GM18909 (cell line): ENCODE data around the gene FARS2.

Experiments used
- ATAC-seq: cut with Tn5 transposase; IDR thresholded peaks from one replicate; pipeline ENCODE4 v1.9.1; 2021; ENCODE audit warnings: mild to moderate bottlenecking; ENCODE audit not compliant: unreplicated experiment, poor library complexity

Gene FARS2

GRCh38 chr6:5285081-5285480 is 23.8 kb downstream of the FARS2 start:
- ATAC-seq, result no peak

DNA sequence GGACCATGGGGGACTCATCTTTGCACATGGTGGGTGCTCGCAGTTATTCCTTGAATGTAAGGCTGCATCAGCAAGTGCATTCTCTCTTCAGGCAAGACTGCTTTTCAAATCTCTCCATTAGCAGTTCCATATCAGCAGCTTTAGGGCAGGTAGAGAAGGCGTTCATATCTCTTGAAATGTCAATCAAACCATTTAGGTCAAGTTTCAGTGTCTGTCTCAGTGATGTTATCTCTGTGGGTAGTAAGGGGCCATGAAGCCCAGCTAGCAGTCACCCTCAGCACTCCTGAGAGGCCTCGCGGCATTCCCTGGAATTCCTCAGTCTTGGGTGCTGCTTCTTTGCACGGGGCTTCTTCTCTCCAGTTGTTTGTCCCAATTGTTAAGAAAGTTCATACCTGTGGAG is 24.2 kb downstream of the FARS2 start:
- no peak for ATAC-seq

GRCh38 chr6:5286780-5287179 is 25.5 kb downstream of the FARS2 start:
- ATAC-seq, result peak; percentile 41

DNA sequence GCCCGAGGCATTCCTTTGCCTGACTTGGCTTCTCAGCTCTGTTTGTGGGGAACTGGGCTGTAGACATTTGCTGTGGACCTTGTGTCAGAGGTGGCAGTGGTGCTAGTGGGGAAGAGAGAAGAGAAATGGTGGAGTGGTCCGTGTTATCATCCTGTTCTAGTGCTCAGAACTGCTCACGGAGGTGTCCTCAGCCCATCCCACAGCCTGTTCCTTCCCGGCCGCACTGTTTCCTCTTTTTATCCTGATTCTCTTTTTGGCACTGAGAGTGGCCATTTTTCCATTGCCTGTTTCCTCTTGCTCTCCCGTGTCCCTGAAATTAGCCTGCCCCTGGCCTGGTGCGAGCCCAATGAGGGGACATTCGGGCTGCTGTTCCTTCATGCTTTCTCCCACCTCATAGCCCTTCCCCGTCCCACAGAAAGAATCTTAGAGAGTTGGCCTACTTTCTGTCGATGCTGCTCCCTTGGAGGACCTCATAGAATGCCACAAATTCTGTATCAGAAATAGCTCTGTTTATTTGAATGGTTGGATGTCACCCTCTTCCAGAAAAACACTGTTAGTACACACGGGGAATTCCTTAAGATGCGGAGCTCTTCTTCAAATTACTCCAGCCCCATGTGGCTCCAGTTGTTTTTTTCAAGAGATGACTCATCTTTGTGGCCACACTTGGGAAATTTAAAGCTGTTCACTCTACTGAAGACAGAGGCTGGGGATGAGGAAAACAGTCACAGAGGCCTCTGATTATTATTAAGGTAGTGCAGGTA is 26.1 kb downstream of the FARS2 start:
- ATAC-seq, result no peak

GRCh38 chr6:5287966-5288297 is 26.6 kb downstream of the FARS2 start:
- ATAC-seq, result no peak

- ATAC-seq, result no peak
These were observed 28.8 kb downstream of the FARS2 start for GRCh38 chr6:5290097-5290496.

DNA sequence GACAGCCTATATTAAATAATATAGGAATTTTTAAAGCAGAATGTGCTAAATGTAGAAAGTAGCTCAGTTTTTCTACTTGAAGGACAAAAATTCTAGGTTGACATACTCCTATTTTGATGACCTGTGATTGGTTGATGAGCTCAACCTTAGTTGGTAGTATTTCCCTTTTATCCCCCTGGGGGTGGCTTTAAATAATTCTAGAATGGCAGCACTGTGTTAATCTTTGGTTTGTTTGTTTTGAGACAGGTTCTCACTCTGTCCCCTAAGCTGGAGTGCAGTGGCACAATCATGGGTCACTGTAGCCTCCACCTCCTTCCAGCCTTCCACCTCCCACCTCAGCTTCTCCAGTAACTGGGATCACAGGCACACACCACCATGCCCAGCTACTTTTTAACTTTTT is 29.2 kb downstream of the FARS2 start:
- ATAC-seq, result no peak

DNA sequence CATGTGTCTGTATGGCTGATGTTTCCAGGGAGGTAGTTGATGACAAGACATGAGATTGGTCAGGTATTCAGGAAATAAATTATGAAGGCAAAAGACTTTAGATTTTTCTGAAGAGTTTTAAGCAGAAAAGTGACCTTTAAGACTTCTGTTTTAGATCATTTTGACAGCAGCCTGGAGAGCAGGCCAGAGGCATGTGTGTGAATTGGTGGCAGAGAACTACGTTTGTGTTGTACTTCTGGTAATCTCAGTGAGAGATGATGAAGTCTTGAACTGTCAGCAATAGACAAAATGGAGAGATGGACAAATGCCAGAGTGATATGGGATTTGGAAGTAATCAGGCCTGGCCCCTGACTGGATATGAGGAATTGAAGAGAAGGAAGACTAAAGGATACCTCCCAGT is 30.8 kb downstream of the FARS2 start:
- no peak for ATAC-seq

GRCh38 chr6:5293692-5294091 is 32.4 kb downstream of the FARS2 start:
- ATAC-seq, result no peak

GRCh38 chr6:5294392-5295211 is 33.3 kb downstream of the FARS2 start:
- no peak for ATAC-seq

- ATAC-seq, result no peak
These were observed 34.3 kb downstream of the FARS2 start for GRCh38 chr6:5295623-5296022.

- no peak for ATAC-seq
These were observed 39.0 kb downstream of the FARS2 start for GRCh38 chr6:5300206-5300764.

DNA sequence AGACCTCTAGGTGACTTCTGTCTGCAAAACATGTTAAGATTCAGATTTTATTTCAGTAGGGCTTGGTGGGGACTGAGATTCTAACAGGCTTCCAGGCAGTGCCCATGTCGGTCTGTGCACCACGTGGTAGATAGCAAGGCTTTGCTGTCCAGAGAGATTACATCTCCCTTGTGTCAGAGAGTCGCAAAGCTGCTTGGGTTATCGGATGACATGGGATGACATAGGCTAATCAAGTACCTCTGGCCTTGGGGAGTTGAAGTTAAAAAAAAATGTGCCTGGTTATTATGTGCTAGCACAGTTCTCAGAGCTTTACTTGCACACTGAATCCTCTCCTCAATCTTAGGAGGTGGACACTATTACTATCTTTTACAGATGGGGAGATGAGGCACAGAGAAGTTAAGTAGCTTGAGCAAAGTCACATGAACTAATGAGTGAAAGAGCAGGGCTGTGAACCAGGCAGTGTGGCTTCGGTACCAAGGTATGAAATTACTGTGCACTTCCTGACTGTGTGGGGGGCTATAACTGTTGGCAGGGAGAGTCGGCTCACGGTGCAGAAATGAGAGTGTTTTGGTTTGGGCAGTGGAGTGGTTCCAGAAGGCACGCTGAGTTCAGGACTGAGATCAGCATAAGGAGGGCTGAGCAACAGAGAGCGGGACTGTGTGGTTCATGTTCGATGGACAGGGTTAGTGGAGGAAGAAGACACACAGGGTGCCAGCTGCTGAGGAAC is 41.1 kb downstream of the FARS2 start:
- ATAC-seq, result peak; percentile 89

- ATAC-seq, result peak; percentile 63
These were observed 41.8 kb downstream of the FARS2 start for GRCh38 chr6:5302995-5303622.

GRCh38 chr6:5303682-5304081 is 42.4 kb downstream of the FARS2 start:
- no peak for ATAC-seq

DNA sequence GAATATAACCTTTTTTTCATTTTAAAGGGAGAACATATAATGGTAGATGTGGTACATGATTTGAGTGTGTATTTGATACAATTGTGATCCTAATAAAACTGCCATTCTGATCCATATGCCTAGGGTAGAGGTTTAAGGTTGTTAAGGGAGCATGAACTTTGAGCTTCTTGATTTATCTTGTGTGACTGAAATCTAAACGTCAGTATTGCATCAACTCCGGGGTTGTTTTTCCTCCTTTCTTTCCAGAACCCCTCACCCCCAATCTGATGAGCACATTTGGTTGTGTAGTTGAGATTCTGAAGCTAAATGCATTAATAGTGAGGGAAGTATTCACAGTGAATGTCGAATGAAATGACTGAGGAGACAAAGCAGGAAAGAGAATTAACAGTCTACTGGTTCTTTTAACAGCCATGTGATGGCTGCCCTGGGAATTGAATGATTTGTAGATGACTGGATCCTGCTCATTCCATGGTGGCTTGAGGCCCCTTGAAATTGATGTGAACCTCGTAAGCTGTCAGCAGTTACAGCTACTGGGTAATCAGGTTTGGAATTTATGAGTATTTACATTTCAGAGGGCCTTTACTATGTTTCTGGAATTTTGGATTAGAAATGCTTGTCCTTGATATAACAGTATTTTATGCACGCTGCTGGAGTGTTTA is 44.8 kb downstream of the FARS2 start:
- no peak for ATAC-seq

DNA sequence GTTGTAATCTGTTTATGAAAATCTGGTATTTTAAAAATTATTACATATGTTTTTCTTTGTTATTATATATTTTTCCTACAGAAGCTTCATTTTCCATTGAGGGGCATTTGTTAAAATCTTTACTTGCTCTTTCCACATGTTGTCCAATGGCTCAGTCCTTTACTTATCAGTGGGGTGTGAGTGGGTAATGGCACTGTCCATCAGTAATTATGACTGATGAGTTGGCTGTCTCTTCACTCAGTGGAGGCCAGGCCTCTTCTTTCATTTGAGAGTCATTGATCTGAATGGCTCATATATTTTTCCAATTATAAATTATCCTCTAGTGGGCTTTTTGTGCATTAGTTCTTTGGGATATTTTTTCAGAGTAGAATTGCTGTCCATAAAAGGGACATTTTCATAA is 45.7 kb downstream of the FARS2 start:
- ATAC-seq, result no peak

DNA sequence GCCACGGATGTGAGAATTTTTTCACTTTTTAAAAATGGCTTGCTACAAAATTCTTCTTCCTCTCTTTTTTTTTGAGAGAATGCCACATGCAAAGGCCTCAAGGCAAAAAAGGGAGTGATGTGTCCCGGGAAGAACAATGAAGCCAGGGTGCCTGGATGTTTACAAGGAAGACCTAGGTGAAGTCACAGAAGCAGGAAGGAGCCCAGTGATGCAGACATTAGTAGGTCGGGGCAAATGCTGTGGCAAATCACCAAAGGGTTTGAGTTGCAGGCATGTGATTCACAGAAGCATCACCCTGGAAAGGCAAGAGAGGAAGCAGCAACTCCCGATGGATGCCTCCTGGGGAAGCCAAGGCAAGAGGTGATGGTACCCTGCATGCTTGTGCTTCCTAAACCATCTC is 46.8 kb downstream of the FARS2 start:
- no peak for ATAC-seq

GRCh38 chr6:5314191-5314865 is 53.0 kb downstream of the FARS2 start:
- peak; percentile 55 for ATAC-seq
